ENCODE data around the gene RPRML. TPM values are rescaled to one million over a fixed set of nuclear protein-coding genes. Genes with fewer than 3 reads are reported as not detected.
"Not testable (repeated sequence)": the region's sequence is repeated elsewhere in the genome, so short reads cannot be mapped to it uniquely, and the experiment has no call there.

The RPRML gene
- total and polyA plus RNA-seq, 2 experiments from 2014 or later: not detected

GRCh38 chr17:47009759-47010594, 30.9 kb upstream of the RPRML start:
- H3K9me2 ChIP-seq (ENCODE audit: insufficient read depth): no peaks in the 10 kb centered on the region
- H3K79me2 ChIP-seq (ENCODE audit: insufficient read depth): no peaks in the 10 kb centered on the region
- H3K9me3 ChIP-seq (ENCODE audit: low read depth): no peaks in the 10 kb centered on the region
- H2AFZ ChIP-seq: no peak overlapping the region
- no peaks in the 10 kb centered on the region for H3K4me1 ChIP-seq (ENCODE audit: insufficient read depth)
- H3K9ac ChIP-seq: no peak overlapping the region
- DNase-seq: no peak
- no peaks in the 10 kb centered on the region for H3K36me3 ChIP-seq (ENCODE audit: low read depth)
- H3K4me3 ChIP-seq: no peak overlapping the region
- H4K20me1 ChIP-seq (ENCODE audit: insufficient read depth): no peaks in the 10 kb centered on the region
- H3K27me3 ChIP-seq (replicated peaks; ENCODE audit: insufficient read depth): no peaks in the 10 kb centered on the region
- H3K27ac ChIP-seq: no peak overlapping the region
- WGBS, 2 experiments (ENCODE audit: low coverage in 1 of 2, low lambda C conversion rate in 2 of 2, missing lambda C conversion rate in 2 of 2): 91% methylated on average over 13 to 14 of the region's 14 CpGs
- in situ Hi-C loops (cut with MboI): loop anchor here (10.0 kb wide), 1 partner anchor 55 kb away; no protein-coding TSS in a partner anchor
- H3K4me2 ChIP-seq (ENCODE audit: unreplicated experiment): no peak overlapping the region
- TF ChIP-seq EZH2 (IDR thresholded peaks at IDR 0.05; ENCODE audit: insufficient read depth, poor library complexity, severe bottlenecking) (no peak), EZH2phosphoT487 (IDR thresholded peaks at IDR 0.05; ENCODE audit: insufficient read depth, low read depth) (no peak)
- H3F3A ChIP-seq (ENCODE audit: insufficient read depth): no peaks in the 10 kb centered on the region; the same call in 1 of the 2 replicates

GRCh38 chr17:47004906-47005305, 25.9 kb upstream of the RPRML start:
- no peaks in the 10 kb centered on the region for H3K36me3 ChIP-seq (ENCODE audit: low read depth)
- H4K20me1 ChIP-seq (ENCODE audit: insufficient read depth): no peaks in the 10 kb centered on the region
- H3K79me2 ChIP-seq (ENCODE audit: insufficient read depth): no peaks in the 10 kb centered on the region
- no peak overlapping the region for H2AFZ ChIP-seq
- WGBS, 2 experiments (ENCODE audit: low coverage in 1 of 2, low lambda C conversion rate in 2 of 2, missing lambda C conversion rate in 2 of 2): 73 to 87% methylated on average over 1 of the region's 1 CpG
- TF ChIP-seq EZH2 (IDR thresholded peaks at IDR 0.05; ENCODE audit: insufficient read depth, poor library complexity, severe bottlenecking) (no peak), EZH2phosphoT487 (IDR thresholded peaks at IDR 0.05; ENCODE audit: insufficient read depth, low read depth) (no peak)
- H3K9me2 ChIP-seq (ENCODE audit: insufficient read depth): no peaks in the 10 kb centered on the region
- H3K9me3 ChIP-seq (ENCODE audit: low read depth): no peaks in the 10 kb centered on the region
- H3K9ac ChIP-seq: no peak overlapping the region
- H3K27me3 ChIP-seq (replicated peaks; ENCODE audit: insufficient read depth): no peaks in the 10 kb centered on the region
- no peak overlapping the region for H3K4me2 ChIP-seq (ENCODE audit: unreplicated experiment)
- no peak overlapping the region for H3K27ac ChIP-seq
- DNase-seq: no peak
- in situ Hi-C loops (cut with MboI): loop anchor here (10.0 kb wide), 1 partner anchor 60 kb away; no protein-coding TSS in a partner anchor
- no peaks in the 10 kb centered on the region for H3F3A ChIP-seq (ENCODE audit: insufficient read depth)
- no peak overlapping the region for H3K4me3 ChIP-seq
- H3K4me1 ChIP-seq (ENCODE audit: insufficient read depth): no peaks in the 10 kb centered on the region

- not testable (repeated sequence) for H3K9ac ChIP-seq; H3K9me2 ChIP-seq (ENCODE audit: insufficient read depth); H3K79me2 ChIP-seq (ENCODE audit: insufficient read depth); H3F3A ChIP-seq (ENCODE audit: insufficient read depth); H3K36me3 ChIP-seq (ENCODE audit: low read depth); H3K4me3 ChIP-seq; H3K9me3 ChIP-seq (ENCODE audit: low read depth); H3K27ac ChIP-seq; H3K27me3 ChIP-seq (replicated peaks; ENCODE audit: insufficient read depth); H3K4me1 ChIP-seq (ENCODE audit: insufficient read depth); H2AFZ ChIP-seq; H3K4me2 ChIP-seq (ENCODE audit: unreplicated experiment); DNase-seq; H4K20me1 ChIP-seq (ENCODE audit: insufficient read depth)
- WGBS, 2 experiments (ENCODE audit: low coverage in 1 of 2, low lambda C conversion rate in 2 of 2, missing lambda C conversion rate in 2 of 2): 73 to 88% methylated on average over 5 of the region's 5 CpGs
- in situ Hi-C loops (cut with MboI): loop anchor here (10.0 kb wide), 1 partner anchor 61 kb away; no protein-coding TSS in a partner anchor
Measured at GRCh38 chr17:47003864-47004263, 24.8 kb upstream of the RPRML start.

- Histone ChIP-seq H3K4me3 (no peak overlapping the region), H3K9me2 (ENCODE audit: insufficient read depth) (no peaks in the 10 kb centered on the region), H3K27me3 (replicated peaks; ENCODE audit: insufficient read depth) (no peaks in the 10 kb centered on the region), H3K9me3 (ENCODE audit: low read depth) (no peaks in the 10 kb centered on the region), H3K36me3 (ENCODE audit: low read depth) (no peaks in the 10 kb centered on the region), H3K79me2 (ENCODE audit: insufficient read depth) (no peaks in the 10 kb centered on the region), H3K9ac (no peak overlapping the region), H3F3A (ENCODE audit: insufficient read depth) (no peaks in the 10 kb centered on the region), H3K4me1 (ENCODE audit: insufficient read depth) (peaks cover 7% of the 10 kb centered on the region; the same call in 1 of the 2 replicates), H3K4me2 (ENCODE audit: unreplicated experiment) (no peak overlapping the region), H4K20me1 (ENCODE audit: insufficient read depth) (no peaks in the 10 kb centered on the region), H3K27ac (no peak overlapping the region), H2AFZ (no peak overlapping the region)
- peak; percentile 66 for DNase-seq
- TF ChIP-seq EZH2phosphoT487 (IDR thresholded peaks at IDR 0.05; ENCODE audit: insufficient read depth, low read depth): no peak
- no peak for TF ChIP-seq EZH2 (IDR thresholded peaks at IDR 0.05; ENCODE audit: insufficient read depth, poor library complexity, severe bottlenecking)
- WGBS, 2 experiments (ENCODE audit: low coverage in 1 of 2, low lambda C conversion rate in 2 of 2, missing lambda C conversion rate in 2 of 2): 53 to 56% methylated on average over 4 of the region's 4 CpGs
- in situ Hi-C loops (cut with MboI): no loop called here
Measured at GRCh38 chr17:46995841-46996571, 17.0 kb upstream of the RPRML start.
